ENCODE data around the gene PCSK6. TPM values are rescaled to one million over a fixed set of nuclear protein-coding genes. Genes with fewer than 3 reads are reported as not detected.
A peak's percentile ranks its signal among the peaks of the same experiment; 100 is the strongest.

The PCSK6 gene
- total and polyA plus RNA-seq, 5 experiments from 2014 or later, result 0.04 to 6.7 (median 1.3) TPM

- POLR2A ChIA-PET, result no interaction called here
- H3K4me1 Mint-ChIP-seq, result peaks cover 0 to 2% (median 0%) of the 10 kb centered on the region in 4 donors
- no peak overlapping the region for H3K4me3 Mint-ChIP-seq
- no peak for DNase-seq
- no peak for ATAC-seq
- H3K36me3 Mint-ChIP-seq, result no peaks in the 10 kb centered on the region
- peaks cover 0 to 9% (median 2%) of the 10 kb centered on the region in 5 donors for H3K27me3 Mint-ChIP-seq
- no peaks in the 10 kb centered on the region for H3K9me3 Mint-ChIP-seq
- no peak overlapping the region for H3K27ac Mint-ChIP-seq
These were observed 180.7 kb downstream of the PCSK6 start for GRCh38 chr15:101308604-101309435.

GRCh38 chr15:101307897-101308603 lies 181.5 kb downstream of the PCSK6 start:
- peaks cover 0 to 2% (median 0%) of the 10 kb centered on the region in 4 donors for H3K4me1 Mint-ChIP-seq
- peak in 1 of 10 donors; percentile 12 for DNase-seq
- H3K27ac Mint-ChIP-seq, result no peak overlapping the region
- ATAC-seq, result no peak
- no peaks in the 10 kb centered on the region for H3K9me3 Mint-ChIP-seq
- peaks cover 0 to 9% (median 2%) of the 10 kb centered on the region in 5 donors for H3K27me3 Mint-ChIP-seq
- no peaks in the 10 kb centered on the region for H3K36me3 Mint-ChIP-seq
- POLR2A ChIA-PET, result no interaction called here
- no peak overlapping the region for H3K4me3 Mint-ChIP-seq

- Mint-ChIP-seq H3K4me3 (no peak overlapping the region), H3K36me3 (no peaks in the 10 kb centered on the region), H3K27me3 (peaks cover 0 to 6% (median 2%) of the 10 kb centered on the region in 5 donors), H3K9me3 (no peaks in the 10 kb centered on the region), H3K27ac (no peak overlapping the region), H3K4me1 (peaks cover 0 to 2% (median 0%) of the 10 kb centered on the region in 4 donors)
- POLR2A ChIA-PET, result no interaction called here
- ATAC-seq (no peak), DNase-seq (peak in 1 of 10 donors; percentile 12)
These were observed 182.2 kb downstream of the PCSK6 start for GRCh38 chr15:101307048-101307896.

DNA sequence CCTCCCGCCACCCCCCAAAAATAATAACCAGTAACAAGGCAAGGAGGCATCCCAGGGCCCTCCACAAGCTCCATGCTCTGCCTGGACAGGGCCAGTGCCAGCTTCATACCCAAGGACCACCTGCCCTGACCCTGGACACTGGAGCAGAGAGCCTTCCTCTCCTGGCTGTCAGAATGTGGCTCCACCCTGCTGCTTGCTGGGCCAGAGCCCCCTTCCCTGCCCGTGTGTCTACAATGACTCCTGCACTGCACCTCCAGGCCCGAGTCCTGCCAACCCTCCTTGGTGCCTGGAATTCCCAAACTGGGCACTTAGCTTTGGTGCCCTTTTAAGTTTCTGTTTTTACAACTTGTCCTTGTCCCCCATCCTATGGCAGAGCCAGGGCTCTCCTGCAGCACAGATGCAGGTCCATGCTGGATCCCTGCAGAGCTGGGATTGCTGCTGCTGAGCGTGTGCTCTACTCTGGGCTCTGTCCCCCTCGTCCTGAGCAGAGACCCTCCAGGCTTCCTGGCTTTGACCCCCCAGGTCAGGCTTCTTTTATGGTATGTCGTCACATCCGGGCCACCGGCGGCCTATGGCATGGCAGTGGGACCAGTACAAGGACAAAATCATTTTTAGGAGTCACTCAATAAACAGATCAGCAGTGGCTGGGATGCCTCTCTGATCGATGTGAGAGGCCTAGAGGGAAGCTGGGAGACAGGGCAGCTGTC lies 183.0 kb downstream of the PCSK6 start:
- ATAC-seq (no peak), DNase-seq (no peak)
- no peak overlapping the region for H3K4me3 Mint-ChIP-seq
- POLR2A ChIA-PET, result no interaction called here
- H3K27ac Mint-ChIP-seq, result peak overlapping the region in 1 of 10 donors; percentile 51
- no peaks in the 10 kb centered on the region for H3K9me3 Mint-ChIP-seq
- H3K27me3 Mint-ChIP-seq, result no peaks in the 10 kb centered on the region
- no peaks in the 10 kb centered on the region for H3K36me3 Mint-ChIP-seq
- H3K4me1 Mint-ChIP-seq, result peaks cover 0 to under 1% (median 0%) of the 10 kb centered on the region in 4 donors

GRCh38 chr15:101305820-101306255 lies 183.7 kb downstream of the PCSK6 start:
- no peak for DNase-seq
- Mint-ChIP-seq H3K36me3 (no peaks in the 10 kb centered on the region), H3K9me3 (no peaks in the 10 kb centered on the region), H3K4me3 (no peak overlapping the region), H3K27ac (peak overlapping the region in 1 of 10 donors; percentile 17), H3K4me1 (peaks cover 0 to 5% (median 0%) of the 10 kb centered on the region in 4 donors), H3K27me3 (no peaks in the 10 kb centered on the region)
- POLR2A ChIA-PET, result interaction anchor here (0.6 kb wide), 1 partner anchor 13 kb away, joined by 3 read pairs; no protein-coding TSS in a partner anchor
- ATAC-seq, result no peak

DNA sequence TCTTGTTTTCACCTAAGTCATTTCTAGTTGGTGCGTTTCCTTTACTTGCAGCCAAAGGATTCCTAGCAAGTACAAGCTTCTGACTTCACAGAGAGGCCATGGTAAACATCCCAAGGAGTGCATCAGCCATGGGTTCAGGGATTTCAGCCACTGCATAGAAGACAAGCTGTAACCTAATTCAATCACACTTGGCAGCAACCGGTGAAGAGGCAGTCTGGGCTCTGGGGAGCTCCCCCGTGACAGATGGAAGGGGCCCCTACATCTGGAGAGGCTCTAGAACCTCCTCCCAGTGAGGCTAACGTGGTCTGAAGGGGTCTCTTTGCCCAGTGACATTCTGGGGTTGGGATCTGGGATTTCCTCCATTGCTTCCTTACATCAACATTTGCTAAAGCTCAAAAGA lies 186.1 kb downstream of the PCSK6 start:
- POLR2A ChIA-PET, result interaction anchor here (0.6 kb wide), 1 partner anchor 417 kb away, joined by 3 read pairs; no protein-coding TSS in a partner anchor
- peaks cover 0 to 5% (median 2%) of the 10 kb centered on the region in 4 donors for H3K4me1 Mint-ChIP-seq
- H3K4me3 Mint-ChIP-seq, result peak overlapping the region in 1 of 10 donors; percentile 51
- H3K9me3 Mint-ChIP-seq, result no peaks in the 10 kb centered on the region
- DNase-seq, result no peak
- ATAC-seq, result no peak
- H3K27me3 Mint-ChIP-seq, result no peaks in the 10 kb centered on the region
- H3K36me3 Mint-ChIP-seq, result no peaks in the 10 kb centered on the region
- H3K27ac Mint-ChIP-seq, result no peak overlapping the region

GRCh38 chr15:101296418-101297405 lies 192.8 kb downstream of the PCSK6 start:
- peak overlapping the region in 6 of 10 donors; percentile 11 to 94 (median 89) for H3K27ac Mint-ChIP-seq
- POLR2A ChIA-PET, result interaction anchor here (0.6 to 3.2 kb wide), 3 partner anchors 23 to 80 kb away, joined by 3 to 26 read pairs (median 3); no protein-coding TSS in a partner anchor

GRCh38 chr15:101295607-101296161 lies 193.8 kb downstream of the PCSK6 start:
- H3K4me1 Mint-ChIP-seq, result peaks cover 12 to 47% (median 44%) of the 10 kb centered on the region in 4 donors
- peak overlapping the region; percentile 88 to 100 (median 97) for H3K4me3 Mint-ChIP-seq
- ATAC-seq (no peak), DNase-seq (peak in 1 of 10 donors; percentile 25)
- POLR2A ChIA-PET, result interaction anchor here (0.9 to 3.2 kb wide), 12 partner anchors 10 to 428 kb away, joined by 3 to 26 read pairs (median 6); partner anchors contain the start of genes CHSY1 and TM2D3
- no peaks in the 10 kb centered on the region for H3K9me3 Mint-ChIP-seq
- peaks cover 0 to 17% (median 0%) of the 10 kb centered on the region in 3 donors for H3K36me3 Mint-ChIP-seq
- H3K27me3 Mint-ChIP-seq, result no peaks in the 10 kb centered on the region
- peak overlapping the region; percentile 84 to 99 (median 94) for H3K27ac Mint-ChIP-seq

More at GRCh38 chr15:101296418-101297405, 192.8 kb downstream of the PCSK6 start:
- Mint-ChIP-seq H3K4me3 (peak overlapping the region in 8 of 10 donors; percentile 65 to 99 (median 97)), H3K9me3 (no peaks in the 10 kb centered on the region), H3K27me3 (no peaks in the 10 kb centered on the region), H3K36me3 (peaks cover 0 to 9% (median 0%) of the 10 kb centered on the region in 3 donors), H3K4me1 (peaks cover 10 to 48% (median 38%) of the 10 kb centered on the region in 4 donors)
- DNase-seq (no peak), ATAC-seq (no peak)

DNA sequence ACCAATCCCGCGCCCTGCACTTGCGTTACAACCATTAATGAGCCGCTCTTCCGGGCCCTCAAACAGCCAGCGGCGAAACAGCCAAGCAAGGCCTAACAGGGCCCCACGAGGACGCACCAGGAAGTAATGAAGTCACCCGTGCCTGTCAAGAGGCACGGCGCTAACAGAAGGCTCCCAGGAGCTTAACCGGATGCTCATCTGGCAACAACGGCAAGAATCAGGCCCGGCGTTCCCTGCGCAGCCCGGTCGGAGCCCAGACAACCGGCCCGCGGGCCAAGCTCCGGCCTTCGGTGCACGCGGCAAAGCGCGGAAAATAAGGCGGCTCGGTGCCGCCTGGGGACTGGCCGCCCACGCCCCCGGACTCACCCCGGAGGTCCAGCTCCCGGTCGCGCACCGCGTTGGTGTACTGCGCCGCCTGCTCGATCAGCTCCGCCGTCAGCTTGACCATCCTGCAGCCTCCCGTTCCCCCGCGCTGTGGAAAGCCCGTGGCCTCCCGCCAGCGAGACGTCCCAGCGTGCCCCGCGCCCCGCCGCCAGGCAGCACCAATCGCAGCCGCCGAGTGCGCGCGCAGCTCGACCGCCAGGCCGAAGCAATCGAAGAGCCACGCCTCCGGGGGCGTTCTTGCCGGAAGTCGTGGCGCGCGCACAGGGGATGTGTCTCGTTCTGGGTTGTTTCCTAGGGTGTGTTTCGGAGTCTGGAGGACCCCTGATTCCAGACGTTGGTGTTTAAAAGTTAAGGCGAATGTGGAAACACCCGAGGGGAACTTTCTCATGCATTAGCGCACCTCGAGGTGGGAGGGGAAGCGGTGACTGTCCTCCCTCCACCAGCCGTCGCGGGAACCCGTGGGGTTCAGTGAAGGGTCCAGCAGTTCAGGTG lies 194.5 kb downstream of the PCSK6 start, which contains the start of gene SNRPA1:
Gene SNRPA1 (minus strand): TSS at position 518 of the 876 bp plus-strand sequence. CDS start 70 bp downstream, at position 448.
- POLR2A ChIA-PET, result interaction anchor here (0.6 to 3.2 kb wide), 15 partner anchors 9 to 693 kb away, joined by 3 to 26 read pairs (median 5); partner anchors contain the start of genes ASB7, CHSY1, LINS1 and TM2D3
- Mint-ChIP-seq H3K9me3 (no peaks in the 10 kb centered on the region), H3K27me3 (no peaks in the 10 kb centered on the region), H3K27ac (peak within 1 kb of the TSS; percentile 92 to 99 (median 96)), H3K4me1 (peaks cover 14 to 53% (median 49%) of the 10 kb centered on the region in 4 donors), H3K4me3 (peak within 1 kb of the TSS; percentile 88 to 100 (median 97)), H3K36me3 (peaks cover 0 to 24% (median 4%) of the 10 kb centered on the region in 3 donors)
- DNase-seq (peak; percentile 93 to 100 (median 97)), ATAC-seq (peak; percentile 80 to 82)

All from naive thymus-derived CD8-positive, alpha-beta T cell (primary cell).